Upper lobe of left lung (tissue), 6 donors: ENCODE data around the gene SLC35F5. TPM values are rescaled to one million over a fixed set of nuclear protein-coding genes. Genes with fewer than 3 reads are reported as not detected.

Source experiments
- ATAC-seq, 2 donors: fragments of 200-7000 bp; cut with Tn5 transposase; one replicate each; pipeline ENCODE4 v1.9.1; 2022; ENCODE audit warnings: mild to moderate bottlenecking in 2 of 2, moderate library complexity in 2 of 2; ENCODE audit not compliant: low FRiP score in 2 of 2
- DNase-seq, 2 donors: peaks; one replicate each; pipeline ENCODE4 v3.0.0-alpha.2; 2019 to 2020
- H3K27ac ChIP-seq, 4 donors: fragments of 200-600 bp; sonication (generic); one replicate each; pipeline ENCODE4 v1.5.1; 2016 to 2019
- H3K27me3 ChIP-seq, 4 donors: fragments of 200-600 bp; sonication (generic); one replicate each; pipeline ENCODE4 v1.5.1; 2017 to 2019
- H3K36me3 ChIP-seq, 4 donors: fragments of 200-600 bp; sonication (generic); one replicate each; pipeline ENCODE4 v1.5.1; 2016 to 2019
- H3K4me1 ChIP-seq, 4 donors: fragments of 200-600 bp; sonication (generic); one replicate each; pipeline ENCODE4 v1.5.1; 2018 to 2019
- H3K4me3 ChIP-seq, 4 donors: fragments of 200-600 bp; sonication (generic); one replicate each; pipeline ENCODE4 v1.5.1; 2017 to 2019; ENCODE audit warnings: mild to moderate bottlenecking in 2 of 4, moderate library complexity in 1 of 4
- H3K9me3 ChIP-seq, 4 donors: fragments of 200-600 bp; sonication (generic); one replicate each; pipeline ENCODE4 v1.5.1; 2018 to 2019
- CTCF ChIP-seq, 6 experiments: fragments of 450-650 bp in 4 of 6; fragments of 200-600 bp in 2 of 6; sonication (generic) in 2 of 6; IDR thresholded peaks; one replicate each; pipeline ENCODE4 v1.5.1; 2016 to 2019; ENCODE audit warnings: antibody characterized with exemption in 6 of 6
- EP300 ChIP-seq, 4 donors: sonication (generic); formaldehyde crosslinking; IDR thresholded peaks; one replicate each; pipeline ENCODE4 v1.5.1; 2017; ENCODE audit warnings: antibody characterized with exemption in 4 of 4, control low read depth in 2 of 4
- POLR2A ChIP-seq, 4 donors: fragments of 450-650 bp; IDR thresholded peaks; one replicate each; pipeline ENCODE4 v1.5.1; 2016 to 2017; ENCODE audit warnings: antibody characterized with exemption in 4 of 4, mild to moderate bottlenecking in 2 of 4
- POLR2AphosphoS5 ChIP-seq, 2 donors: sonication (generic); formaldehyde crosslinking; IDR thresholded peaks; one replicate each; pipeline ENCODE4 v1.5.1; 2017; ENCODE audit warnings: antibody characterized with exemption in 2 of 2
- WGBS, 2 donors: methylation state at CpG; one replicate each; pipeline ENCODE4 v1.1.5; 2017 to 2018; 5-methylcytosine and 5-hydroxymethylcytosine counted together
- total RNA-seq, 6 donors: library from RNA; depleted of rRNA in 4 of 6; stranded (reverse); fragments of >200 nt in 4 of 6; gene quantifications; one replicate each; pipeline versions ENCODE4 v1.1.0 to v1.2.1, GENCODE V29; 2016 to 2021
- donor health status: DM: no; HTN: no; CAD: no; lungs with moderate emphysema.
- donor health status: DM: no; HTN: yes; CAD: no; lungs with severe emphysema.

SLC35F5 gene
- total RNA-seq, 6 donors from 2014 or later = 38.8 to 118 (median 65.8) TPM

DNA sequence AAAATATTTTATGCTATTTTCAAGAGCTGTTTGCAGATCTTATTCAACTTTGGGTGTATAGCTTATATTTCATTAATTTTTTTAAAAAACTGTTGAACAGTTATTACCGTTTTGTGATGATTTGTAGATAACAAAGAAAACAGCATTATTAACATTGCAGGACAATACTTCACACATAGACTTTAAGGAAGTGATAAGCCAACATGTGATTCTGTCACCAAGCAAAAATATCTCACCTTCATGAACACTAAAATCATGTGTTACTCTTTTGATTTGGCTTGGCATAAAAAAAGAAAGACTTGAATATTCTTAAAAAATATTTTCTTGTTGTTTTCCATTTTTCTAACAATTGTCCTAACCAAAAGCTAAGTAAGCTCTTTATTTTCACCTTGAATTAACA, 33.0 kb downstream of the SLC35F5 start:
- no peak for TF ChIP-seq EP300 (IDR thresholded peaks at IDR 0.05)
- TF ChIP-seq CTCF (IDR thresholded peaks at IDR 0.05) = no peak
- no peak for TF ChIP-seq POLR2AphosphoS5 (IDR thresholded peaks at IDR 0.05)
- TF ChIP-seq POLR2A (IDR thresholded peaks at IDR 0.05) = no peak
- 78 to 84% methylated on average over 1 of the region's 1 CpG for whole genome bisulfite sequencing, 2 donors

DNA sequence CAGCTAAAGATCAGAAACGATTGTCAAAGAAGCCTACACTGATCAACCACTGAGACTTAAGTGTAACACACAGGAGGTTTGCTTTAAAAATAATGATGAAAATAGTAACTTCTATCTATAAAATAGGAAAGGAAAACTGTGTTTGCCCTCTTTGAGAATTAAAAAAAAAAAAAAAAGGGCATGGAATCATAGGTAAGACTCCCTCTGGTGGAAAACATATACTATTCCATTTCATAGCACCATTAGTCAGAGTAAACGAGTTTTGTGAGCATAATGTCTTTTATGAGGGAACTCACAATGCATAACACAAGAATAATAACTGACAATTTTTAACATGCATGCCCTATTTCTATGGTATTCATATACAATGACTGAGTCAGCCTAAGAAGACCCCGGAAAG, 36.3 kb downstream of the SLC35F5 start:
- TF ChIP-seq EP300 (IDR thresholded peaks at IDR 0.05) (no peak), CTCF (IDR thresholded peaks at IDR 0.05) (peak in 3 of 6 experiments; percentile 20 to 32 (median 27)), POLR2A (IDR thresholded peaks at IDR 0.05) (no peak)
- H3K9me3 ChIP-seq = no peaks in the 10 kb centered on the region
- H3K27me3 ChIP-seq = no peaks in the 10 kb centered on the region
- 61 to 62% methylated on average over 3 of the region's 3 CpGs for WGBS, 2 donors
- peaks cover 0 to 50% (median 18%) of the 10 kb centered on the region in 4 donors for H3K36me3 ChIP-seq
- H3K4me1 ChIP-seq = no peaks in the 10 kb centered on the region
- ATAC-seq (no peak), DNase-seq (no peak)
- no peak overlapping the region for H3K4me3 ChIP-seq
- H3K27ac ChIP-seq = no peak overlapping the region

More for the DNA sequence above, 33.0 kb downstream of the SLC35F5 start:
- Histone ChIP-seq H3K27ac (no peak overlapping the region), H3K4me1 (no peaks in the 10 kb centered on the region), H3K36me3 (peaks cover 0 to 37% (median 12%) of the 10 kb centered on the region in 4 donors), H3K27me3 (no peaks in the 10 kb centered on the region), H3K4me3 (no peak overlapping the region), H3K9me3 (no peaks in the 10 kb centered on the region)
- DNase-seq = no peak
- ATAC-seq = no peak

DNA sequence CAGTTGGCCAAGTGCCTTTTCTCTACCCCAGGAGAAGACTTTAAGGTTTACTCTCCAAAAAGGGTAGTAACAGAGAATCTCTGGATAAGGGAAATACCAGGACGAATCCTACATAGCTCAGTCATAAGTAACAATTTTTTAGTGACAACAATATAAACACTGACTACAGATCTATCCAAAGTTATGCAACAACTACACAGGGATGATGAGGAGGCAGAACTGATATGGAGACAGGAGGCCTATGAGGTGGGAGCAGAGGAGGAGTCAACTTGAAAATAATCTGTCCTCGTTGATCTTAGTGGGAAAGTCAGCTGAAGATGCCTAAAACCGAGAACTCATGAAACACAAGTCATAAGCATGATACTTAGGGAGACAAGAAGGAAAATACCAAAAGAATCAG, 40.2 kb downstream of the SLC35F5 start:
- Histone ChIP-seq H3K4me3 (no peak overlapping the region), H3K27ac (peak overlapping the region in 1 of 4 donors; percentile 7), H3K27me3 (no peaks in the 10 kb centered on the region), H3K36me3 (peaks cover 0 to 60% (median 17%) of the 10 kb centered on the region in 4 donors), H3K4me1 (no peaks in the 10 kb centered on the region), H3K9me3 (no peaks in the 10 kb centered on the region)
- whole genome bisulfite sequencing, 2 donors = 75% methylated on average over 3 of the region's 3 CpGs
- TF ChIP-seq EP300 (IDR thresholded peaks at IDR 0.05) (no peak), POLR2A (IDR thresholded peaks at IDR 0.05) (no peak), POLR2AphosphoS5 (IDR thresholded peaks at IDR 0.05) (no peak), CTCF (IDR thresholded peaks at IDR 0.05) (no peak)
- ATAC-seq (no peak), DNase-seq (no peak)

- Histone ChIP-seq H3K9me3 (no peaks in the 10 kb centered on the region), H3K4me1 (no peaks in the 10 kb centered on the region), H3K36me3 (peaks cover 0 to 51% (median 16%) of the 10 kb centered on the region in 4 donors), H3K27ac (no peak overlapping the region), H3K27me3 (no peaks in the 10 kb centered on the region), H3K4me3 (no peak overlapping the region)
- 85% methylated on average over 2 of the region's 2 CpGs for WGBS, 2 donors
- no peak for TF ChIP-seq POLR2AphosphoS5 (IDR thresholded peaks at IDR 0.05)
- TF ChIP-seq EP300 (IDR thresholded peaks at IDR 0.05) = no peak
- TF ChIP-seq POLR2A (IDR thresholded peaks at IDR 0.05) = no peak
- no peak for TF ChIP-seq CTCF (IDR thresholded peaks at IDR 0.05)
- DNase-seq (no peak), ATAC-seq (no peak)
Observed at GRCh38 chr2:113712941-113713340, 43.5 kb downstream of the SLC35F5 start.

- no peaks in the 10 kb centered on the region for H3K9me3 ChIP-seq
- DNase-seq (no peak), ATAC-seq (no peak)
- no peak overlapping the region for H3K27ac ChIP-seq
- no peak overlapping the region for H3K4me3 ChIP-seq
- 96 to 100% methylated on average over 1 of the region's 1 CpG for WGBS, 2 donors
- peaks cover 0 to 42% (median 12%) of the 10 kb centered on the region in 4 donors for H3K36me3 ChIP-seq
- peaks cover 0 to 4% (median 0%) of the 10 kb centered on the region in 4 donors for H3K4me1 ChIP-seq
- TF ChIP-seq POLR2AphosphoS5 (IDR thresholded peaks at IDR 0.05) = no peak
- no peak for TF ChIP-seq EP300 (IDR thresholded peaks at IDR 0.05)
- no peak for TF ChIP-seq CTCF (IDR thresholded peaks at IDR 0.05)
- no peak for TF ChIP-seq POLR2A (IDR thresholded peaks at IDR 0.05)
- H3K27me3 ChIP-seq = no peaks in the 10 kb centered on the region
Observed at GRCh38 chr2:113711851-113712250, 44.6 kb downstream of the SLC35F5 start.
